Measurements from ENCODE around the gene JMJD4.

JMJD4 gene

DNA sequence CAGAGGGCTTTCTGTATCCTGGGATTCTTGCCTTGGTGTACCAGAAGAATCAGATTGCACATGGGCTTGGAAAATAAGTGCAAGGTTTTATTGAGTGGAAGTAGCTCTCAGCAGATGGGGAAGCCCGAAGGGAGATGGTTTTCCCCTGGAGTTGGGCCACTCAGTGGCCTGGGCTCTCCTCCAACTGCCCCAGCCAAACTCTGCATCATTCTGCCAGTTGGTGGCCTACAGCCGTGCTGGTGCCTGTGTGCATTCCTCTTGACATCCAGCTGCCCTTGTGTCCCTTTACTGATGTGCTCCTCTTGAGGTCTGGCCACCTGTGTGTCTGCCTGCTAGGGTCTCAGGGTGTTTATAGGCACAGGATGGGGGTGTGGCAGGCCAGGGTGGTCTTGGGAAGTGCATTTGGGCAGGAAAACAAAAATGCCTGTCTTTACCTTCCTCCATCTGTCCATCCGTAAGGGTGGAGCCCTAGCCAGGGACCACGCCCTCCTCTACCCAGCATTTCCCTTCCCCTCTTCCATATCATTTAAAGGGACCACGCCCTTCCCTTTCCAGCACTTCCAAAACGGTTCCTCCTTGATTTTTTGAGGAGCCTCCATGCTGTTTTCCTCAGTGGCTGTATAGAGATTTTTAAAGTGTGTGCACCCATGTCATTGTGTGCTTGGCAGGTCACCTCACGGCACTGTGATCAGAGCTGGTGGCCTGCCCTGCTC is 19.1 kb upstream of the JMJD4 start:
- no peak overlapping the region for H3K27ac ChIP-seq
- TF ChIP-seq, protein P1, sequence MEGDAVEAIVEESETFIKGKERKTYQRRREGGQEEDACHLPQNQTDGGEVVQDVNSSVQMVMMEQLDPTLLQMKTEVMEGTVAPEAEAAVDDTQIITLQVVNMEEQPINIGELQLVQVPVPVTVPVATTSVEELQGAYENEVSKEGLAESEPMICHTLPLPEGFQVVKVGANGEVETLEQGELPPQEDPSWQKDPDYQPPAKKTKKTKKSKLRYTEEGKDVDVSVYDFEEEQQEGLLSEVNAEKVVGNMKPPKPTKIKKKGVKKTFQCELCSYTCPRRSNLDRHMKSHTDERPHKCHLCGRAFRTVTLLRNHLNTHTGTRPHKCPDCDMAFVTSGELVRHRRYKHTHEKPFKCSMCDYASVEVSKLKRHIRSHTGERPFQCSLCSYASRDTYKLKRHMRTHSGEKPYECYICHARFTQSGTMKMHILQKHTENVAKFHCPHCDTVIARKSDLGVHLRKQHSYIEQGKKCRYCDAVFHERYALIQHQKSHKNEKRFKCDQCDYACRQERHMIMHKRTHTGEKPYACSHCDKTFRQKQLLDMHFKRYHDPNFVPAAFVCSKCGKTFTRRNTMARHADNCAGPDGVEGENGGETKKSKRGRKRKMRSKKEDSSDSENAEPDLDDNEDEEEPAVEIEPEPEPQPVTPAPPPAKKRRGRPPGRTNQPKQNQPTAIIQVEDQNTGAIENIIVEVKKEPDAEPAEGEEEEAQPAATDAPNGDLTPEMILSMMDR (IDR thresholded peaks at IDR 0.05), result no peak
- peaks cover 19% of the 10 kb centered on the region for H3K36me3 ChIP-seq

DNA sequence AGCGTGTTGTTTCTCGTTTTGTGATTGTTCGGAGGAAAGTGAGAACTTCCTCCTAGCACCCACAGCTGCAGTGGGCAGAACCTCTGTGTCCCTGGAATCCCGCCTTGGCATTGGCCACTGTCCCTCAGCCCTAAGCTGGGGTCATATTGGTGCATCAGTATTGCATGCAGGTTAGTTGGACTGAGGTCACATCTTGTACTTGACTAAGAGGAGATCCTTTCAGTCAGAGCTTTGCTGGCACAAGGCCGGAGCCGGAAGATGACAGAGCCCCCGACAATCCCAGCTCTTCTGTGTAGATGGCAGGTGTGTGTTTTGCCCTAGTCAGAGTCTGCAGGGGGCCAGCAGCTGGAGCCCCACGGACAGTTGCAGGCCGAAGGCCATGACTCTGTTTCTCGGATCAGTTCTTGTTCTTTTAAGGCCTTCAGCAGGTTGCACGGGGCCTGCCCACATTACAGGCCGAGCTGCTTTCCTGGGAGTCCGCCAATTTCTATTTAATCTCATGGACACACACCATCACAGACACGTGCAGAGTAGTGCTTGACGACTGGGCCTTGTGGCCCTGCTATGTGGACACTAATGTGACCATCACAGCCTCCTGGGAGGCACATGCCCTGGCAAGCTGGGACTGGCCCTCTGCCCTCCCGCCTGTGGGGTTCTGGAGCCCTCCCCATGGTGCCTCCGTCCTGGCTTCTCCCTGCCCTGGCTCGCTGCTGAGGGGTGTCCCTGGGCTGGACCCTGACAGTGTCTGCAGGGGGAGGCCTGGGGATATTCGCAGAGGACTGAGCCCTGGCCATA is 15.0 kb upstream of the JMJD4 start:
- TF ChIP-seq, protein P1 (IDR thresholded peaks at IDR 0.05), result no peak
- peaks cover 26% of the 10 kb centered on the region for H3K36me3 ChIP-seq
- peaks cover 6 to 8% of the 10 kb centered on the region in 2 experiments for H3K4me1 ChIP-seq (ENCODE audit: control insufficient read depth in 1 of 2, insufficient read depth in 1 of 2, low read depth in 1 of 2, low read length in 1 of 2)

More for the DNA sequence above, 19.1 kb upstream of the JMJD4 start:
- no peaks in the 10 kb centered on the region for H3K27me3 ChIP-seq
- no peak overlapping the region for H3K4me3 ChIP-seq (ENCODE audit: low read depth in 1 of 2, low read length in 1 of 2)
- no peaks in the 10 kb centered on the region for H3K9me3 ChIP-seq
- H3K4me1 ChIP-seq (ENCODE audit: control insufficient read depth in 1 of 2, insufficient read depth in 1 of 2, low read depth in 1 of 2, low read length in 1 of 2), result no peaks in the 10 kb centered on the region

DNA sequence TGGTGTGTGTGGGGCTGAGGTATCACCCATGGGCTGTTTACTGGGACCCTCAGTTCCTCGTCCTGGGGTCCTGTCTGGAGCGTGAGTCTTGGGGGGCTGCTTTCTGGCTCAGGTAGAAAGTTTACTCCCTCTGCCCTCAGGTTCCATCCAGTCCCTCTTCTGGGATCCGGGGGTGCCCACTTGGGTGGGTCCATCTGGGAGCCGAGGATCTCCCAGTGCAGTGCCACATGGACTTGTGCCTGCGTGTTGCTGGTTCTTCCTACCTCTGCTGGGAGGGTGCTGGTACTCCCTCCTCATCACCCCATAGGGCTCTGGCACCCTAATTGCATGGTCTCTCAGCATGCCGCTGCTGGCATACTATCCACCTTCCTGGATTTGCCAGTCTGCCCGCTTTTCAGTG is 14.1 kb upstream of the JMJD4 start:
- no peaks in the 10 kb centered on the region for H3K9me3 ChIP-seq
- no peaks in the 10 kb centered on the region for H3K27me3 ChIP-seq
- no peak overlapping the region for H3K27ac ChIP-seq
- H3K4me3 ChIP-seq (ENCODE audit: low read depth in 1 of 2, low read length in 1 of 2), result no peak overlapping the region
- peaks cover 26% of the 10 kb centered on the region for H3K36me3 ChIP-seq
- TF ChIP-seq, protein P1 (IDR thresholded peaks at IDR 0.05), result no peak
- peaks cover 6 to 8% of the 10 kb centered on the region in 2 experiments for H3K4me1 ChIP-seq (ENCODE audit: control insufficient read depth in 1 of 2, insufficient read depth in 1 of 2, low read depth in 1 of 2, low read length in 1 of 2)

More for the DNA sequence above, 15.0 kb upstream of the JMJD4 start:
- H3K4me3 ChIP-seq (ENCODE audit: low read depth in 1 of 2, low read length in 1 of 2), result no peak overlapping the region
- no peaks in the 10 kb centered on the region for H3K9me3 ChIP-seq
- H3K27me3 ChIP-seq, result no peaks in the 10 kb centered on the region
- no peak overlapping the region for H3K27ac ChIP-seq

DNA sequence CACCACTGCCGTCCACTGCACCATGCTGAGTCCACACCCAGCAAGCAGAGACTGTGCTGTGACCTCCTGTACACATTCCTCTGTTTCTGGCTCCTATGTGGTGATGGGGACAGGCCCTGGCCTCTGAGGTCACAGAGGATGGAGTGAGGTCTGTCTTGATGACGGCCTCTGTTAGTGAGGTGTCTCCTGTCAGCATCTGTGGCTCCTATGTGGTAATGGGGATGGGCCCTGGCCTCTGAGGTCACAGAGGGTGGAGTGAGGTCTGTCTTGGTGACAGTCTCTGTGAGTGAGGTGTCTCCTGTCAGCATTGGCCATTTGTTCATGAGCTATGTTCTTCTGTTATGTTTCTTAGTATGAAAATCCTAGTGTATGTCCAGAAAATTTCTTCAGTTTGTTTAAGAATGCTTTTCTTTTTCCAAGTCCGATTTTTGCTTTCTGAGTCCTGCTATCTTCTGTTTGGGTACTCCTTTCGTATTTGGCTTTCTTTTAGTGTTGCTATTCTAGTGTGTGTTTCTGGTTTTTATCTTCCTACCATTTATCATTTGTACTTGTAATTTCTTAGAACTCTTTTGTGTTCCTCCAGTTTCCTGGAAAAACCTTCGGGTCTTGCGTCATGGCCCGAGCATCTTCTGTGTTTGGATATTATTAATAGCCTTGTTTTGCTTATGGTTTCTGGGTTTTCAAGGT is 13.5 kb upstream of the JMJD4 start:
- Histone ChIP-seq H3K4me3 (ENCODE audit: low read depth in 1 of 2, low read length in 1 of 2) (no peak overlapping the region), H3K27me3 (no peaks in the 10 kb centered on the region), H3K9me3 (no peaks in the 10 kb centered on the region), H3K36me3 (peaks cover 26% of the 10 kb centered on the region), H3K4me1 (ENCODE audit: control insufficient read depth in 1 of 2, insufficient read depth in 1 of 2, low read depth in 1 of 2, low read length in 1 of 2) (peaks cover 6 to 8% of the 10 kb centered on the region in 2 experiments), H3K27ac (no peak overlapping the region)
- TF ChIP-seq, protein P1 (IDR thresholded peaks at IDR 0.05), result no peak

DNA sequence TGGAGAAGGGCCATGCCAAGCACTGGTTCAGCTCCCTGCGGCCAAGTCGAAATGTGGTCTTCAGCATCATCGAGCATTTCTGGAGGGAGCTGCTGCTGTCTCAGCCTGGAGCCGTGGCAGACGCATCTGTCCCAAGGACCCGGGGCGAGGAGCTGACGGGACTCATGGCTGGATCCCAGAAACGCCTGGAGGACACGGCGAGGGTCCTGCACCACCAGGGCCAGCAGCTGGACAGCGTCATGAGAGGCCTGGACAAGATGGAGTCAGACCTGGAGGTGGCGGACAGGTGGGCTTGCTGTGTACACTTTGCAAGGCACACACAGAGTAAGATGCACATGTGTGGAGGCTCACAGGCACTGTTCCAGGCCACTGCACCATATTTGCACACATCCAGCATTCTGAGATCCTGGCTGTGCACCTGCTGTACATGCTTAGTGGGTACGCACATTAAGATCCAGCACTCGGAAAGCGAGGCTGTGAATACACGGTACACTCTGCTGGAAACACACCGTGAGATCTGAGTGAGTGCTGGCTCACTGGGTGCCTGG is 12.9 kb upstream of the JMJD4 start:
- no peak overlapping the region for H3K4me3 ChIP-seq (ENCODE audit: low read depth in 1 of 2, low read length in 1 of 2)
- H3K9me3 ChIP-seq, result no peaks in the 10 kb centered on the region
- H3K27ac ChIP-seq, result no peak overlapping the region
- H3K4me1 ChIP-seq (ENCODE audit: control insufficient read depth in 1 of 2, insufficient read depth in 1 of 2, low read depth in 1 of 2, low read length in 1 of 2), result peaks cover 6 to 8% of the 10 kb centered on the region in 2 experiments
- H3K27me3 ChIP-seq, result no peaks in the 10 kb centered on the region
- H3K36me3 ChIP-seq, result peaks cover 26% of the 10 kb centered on the region
- TF ChIP-seq, protein P1 (IDR thresholded peaks at IDR 0.05), result no peak
